ENCODE results near the gene GBX2. TPM values are rescaled to one million over a fixed set of nuclear protein-coding genes. Genes with fewer than 3 reads are reported as not detected.
A peak's percentile ranks its signal among the peaks of the same experiment; 100 is the strongest.

Gene GBX2
- total RNA-seq, 1 donor from 2014 or later, result 1.8 TPM

- FAIRE-seq, result no peak
- peaks cover 22% of the 10 kb centered on the region for H3K4me1 ChIP-seq (ENCODE audit: insufficient read depth, low read length)
- H3K27ac ChIP-seq (ENCODE audit: low read depth, low read length), result no peak overlapping the region
Observed at GRCh38 chr2:236162882-236163470, 5.2 kb downstream of the GBX2 start.

DNA sequence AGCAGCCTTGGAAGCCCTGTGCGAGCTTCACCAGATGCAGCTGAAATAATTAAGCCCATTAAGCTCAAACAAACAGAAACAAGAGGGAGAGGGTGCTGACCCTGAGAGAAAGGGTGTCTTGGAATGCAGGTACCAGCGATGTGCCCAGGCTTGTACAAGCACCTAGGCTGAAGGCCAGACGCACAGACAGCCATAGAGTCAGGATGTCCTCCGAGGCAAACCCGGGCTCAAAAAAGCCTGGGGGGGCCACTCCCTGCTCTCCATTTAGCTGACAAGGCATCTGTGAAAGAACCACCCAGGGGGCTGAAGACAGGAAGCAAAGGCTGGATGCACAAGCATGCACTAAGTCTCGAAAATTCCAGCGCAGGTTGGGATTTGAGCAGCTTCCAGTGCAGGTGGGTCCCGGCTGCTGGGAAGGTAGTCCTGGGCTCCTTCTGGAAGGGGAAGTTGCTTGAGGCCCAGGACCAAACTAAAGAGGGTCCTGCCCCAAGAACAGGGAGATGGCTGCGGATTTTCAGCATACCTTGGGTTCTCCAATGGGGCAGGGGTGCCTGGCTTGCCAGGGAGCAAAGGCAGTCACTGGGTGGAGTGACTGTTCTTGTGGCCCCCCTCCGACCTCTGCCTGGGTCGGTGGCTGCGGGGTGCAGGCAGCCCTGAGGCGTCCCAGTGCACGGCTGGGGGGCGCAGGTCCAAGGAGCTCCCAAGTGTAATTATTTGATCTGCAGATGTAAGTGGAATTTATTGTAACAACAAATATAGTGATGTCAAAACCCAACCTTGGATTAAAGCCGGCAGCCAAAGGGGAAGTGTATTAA, 5.9 kb downstream of the GBX2 start:
- no peak for FAIRE-seq
- Histone ChIP-seq H3K79me2 (ENCODE audit: insufficient read depth, low read length) (peaks cover 5% of the 10 kb centered on the region), H3K27me3 (ENCODE audit: insufficient read depth, low read length) (peaks cover 43% of the 10 kb centered on the region), H3K9me3 (ENCODE audit: insufficient read depth, low read depth, low read length) (no peaks in the 10 kb centered on the region), H3K9ac (ENCODE audit: low read length) (no peak overlapping the region), H3K27ac (ENCODE audit: low read depth, low read length) (no peak overlapping the region), H3K4me3 (ENCODE audit: insufficient read depth, low read depth, low read length) (no peak overlapping the region), H3K4me2 (ENCODE audit: low read length) (peak overlapping the region; percentile 86), H2AFZ (ENCODE audit: low read depth, low read length) (no peak overlapping the region), H3K36me3 (ENCODE audit: insufficient read depth, low read length) (no peaks in the 10 kb centered on the region), H4K20me1 (ENCODE audit: insufficient read depth, low read length) (peaks cover 6% of the 10 kb centered on the region), H3K4me1 (ENCODE audit: insufficient read depth, low read length) (peaks cover 22% of the 10 kb centered on the region)
- Mint-ChIP-seq H3K4me1 (ENCODE audit: low read depth, unreplicated experiment) (peaks cover 5% of the 10 kb centered on the region), H3K27me3 (ENCODE audit: low read depth, unreplicated experiment) (peaks cover 67% of the 10 kb centered on the region), H3K36me3 (ENCODE audit: low read depth, unreplicated experiment) (no peaks in the 10 kb centered on the region), H3K4me3 (ENCODE audit: unreplicated experiment) (no peak overlapping the region), H3K27ac (ENCODE audit: unreplicated experiment) (no peak overlapping the region), H3K9me3 (ENCODE audit: unreplicated experiment) (peaks cover 9% of the 10 kb centered on the region)
- no peak for TF ChIP-seq EZH2 (IDR thresholded peaks at IDR 0.05; ENCODE audit: insufficient read depth, low read length)
- TF ChIP-seq, protein P1, sequence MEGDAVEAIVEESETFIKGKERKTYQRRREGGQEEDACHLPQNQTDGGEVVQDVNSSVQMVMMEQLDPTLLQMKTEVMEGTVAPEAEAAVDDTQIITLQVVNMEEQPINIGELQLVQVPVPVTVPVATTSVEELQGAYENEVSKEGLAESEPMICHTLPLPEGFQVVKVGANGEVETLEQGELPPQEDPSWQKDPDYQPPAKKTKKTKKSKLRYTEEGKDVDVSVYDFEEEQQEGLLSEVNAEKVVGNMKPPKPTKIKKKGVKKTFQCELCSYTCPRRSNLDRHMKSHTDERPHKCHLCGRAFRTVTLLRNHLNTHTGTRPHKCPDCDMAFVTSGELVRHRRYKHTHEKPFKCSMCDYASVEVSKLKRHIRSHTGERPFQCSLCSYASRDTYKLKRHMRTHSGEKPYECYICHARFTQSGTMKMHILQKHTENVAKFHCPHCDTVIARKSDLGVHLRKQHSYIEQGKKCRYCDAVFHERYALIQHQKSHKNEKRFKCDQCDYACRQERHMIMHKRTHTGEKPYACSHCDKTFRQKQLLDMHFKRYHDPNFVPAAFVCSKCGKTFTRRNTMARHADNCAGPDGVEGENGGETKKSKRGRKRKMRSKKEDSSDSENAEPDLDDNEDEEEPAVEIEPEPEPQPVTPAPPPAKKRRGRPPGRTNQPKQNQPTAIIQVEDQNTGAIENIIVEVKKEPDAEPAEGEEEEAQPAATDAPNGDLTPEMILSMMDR (IDR thresholded peaks at IDR 0.05; ENCODE audit: insufficient read depth, low read depth, low read length), result no peak
- DNase-seq (ENCODE audit: low read depth), result no peak

More at GRCh38 chr2:236162882-236163470, 5.2 kb downstream of the GBX2 start:
- H3K27me3 ChIP-seq (ENCODE audit: insufficient read depth, low read length), result peaks cover 43% of the 10 kb centered on the region
- H2AFZ ChIP-seq (ENCODE audit: low read depth, low read length), result no peak overlapping the region
- Mint-ChIP-seq H3K36me3 (ENCODE audit: low read depth, unreplicated experiment) (no peaks in the 10 kb centered on the region), H3K4me1 (ENCODE audit: low read depth, unreplicated experiment) (peaks cover 5% of the 10 kb centered on the region), H3K27ac (ENCODE audit: unreplicated experiment) (no peak overlapping the region), H3K4me3 (ENCODE audit: unreplicated experiment) (no peak overlapping the region), H3K27me3 (ENCODE audit: low read depth, unreplicated experiment) (peaks cover 60% of the 10 kb centered on the region), H3K9me3 (ENCODE audit: unreplicated experiment) (peaks cover 9% of the 10 kb centered on the region)
- DNase-seq (ENCODE audit: low read depth), result no peak
- H3K4me2 ChIP-seq (ENCODE audit: low read length), result peak overlapping the region; percentile 86
- TF ChIP-seq, protein P1 (IDR thresholded peaks at IDR 0.05; ENCODE audit: insufficient read depth, low read depth, low read length), result no peak
- no peak for TF ChIP-seq EZH2 (IDR thresholded peaks at IDR 0.05; ENCODE audit: insufficient read depth, low read length)
- no peak overlapping the region for H3K9ac ChIP-seq (ENCODE audit: low read length)
- peaks cover 6% of the 10 kb centered on the region for H4K20me1 ChIP-seq (ENCODE audit: insufficient read depth, low read length)
- no peaks in the 10 kb centered on the region for H3K36me3 ChIP-seq (ENCODE audit: insufficient read depth, low read length)
- no peak overlapping the region for H3K4me3 ChIP-seq (ENCODE audit: insufficient read depth, low read depth, low read length)
- peaks cover 5% of the 10 kb centered on the region for H3K79me2 ChIP-seq (ENCODE audit: insufficient read depth, low read length)
- no peaks in the 10 kb centered on the region for H3K9me3 ChIP-seq (ENCODE audit: insufficient read depth, low read depth, low read length)
